GM04504 (cell line): ENCODE data around the gene NUDT4.
"Not testable (repeated sequence)": the region's sequence is repeated elsewhere in the genome, so short reads cannot be mapped to it uniquely, and the experiment has no call there.

Experiments used
- DNase-seq: peaks from one replicate; pipeline ENCODE4 v3.0.0-alpha.2; 2012; ENCODE audit warnings: low read depth

Gene NUDT4

DNA sequence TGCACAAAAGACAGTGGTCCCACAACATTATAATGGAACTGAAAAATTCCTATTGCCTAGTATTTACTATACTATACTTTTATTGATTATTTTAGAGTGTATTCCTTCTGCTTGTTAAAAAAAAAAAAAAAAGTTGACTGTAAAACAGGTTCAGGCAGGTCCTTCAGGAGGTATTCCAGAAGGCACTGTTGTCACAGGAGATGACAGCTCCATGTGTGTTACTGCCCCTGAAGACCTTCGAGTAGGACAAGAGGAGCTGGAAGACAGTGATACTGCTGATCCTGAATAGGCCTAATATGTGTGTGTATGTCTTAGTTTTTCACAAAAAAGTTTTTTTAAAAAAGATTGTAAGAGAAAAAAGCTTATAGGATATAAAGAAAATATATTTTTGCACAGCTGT is 51.7 kb downstream of the NUDT4 start:
- DNase-seq: no peak

GRCh38 chr12:93429852-93430251 is 52.1 kb downstream of the NUDT4 start:
- no peak for DNase-seq

DNA sequence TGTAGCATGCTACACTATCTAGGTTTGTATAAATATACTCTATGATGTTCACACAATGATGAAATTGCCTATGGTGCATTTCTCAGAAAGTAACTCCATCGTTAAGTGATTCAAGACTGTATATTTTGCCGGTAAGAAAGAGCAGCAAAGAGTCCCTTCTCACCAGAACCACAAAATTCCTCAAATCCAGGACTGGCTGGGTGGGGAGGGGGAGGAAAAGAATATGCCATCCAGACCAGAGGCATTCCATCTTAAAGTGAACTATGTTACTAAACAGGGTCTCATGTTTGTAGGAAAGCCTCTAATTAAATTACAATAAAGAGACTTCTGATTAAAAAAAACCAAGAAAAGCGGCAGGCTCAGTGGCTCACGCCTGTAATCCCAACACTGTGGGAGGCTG is 52.6 kb downstream of the NUDT4 start:
- no peak for DNase-seq

DNA sequence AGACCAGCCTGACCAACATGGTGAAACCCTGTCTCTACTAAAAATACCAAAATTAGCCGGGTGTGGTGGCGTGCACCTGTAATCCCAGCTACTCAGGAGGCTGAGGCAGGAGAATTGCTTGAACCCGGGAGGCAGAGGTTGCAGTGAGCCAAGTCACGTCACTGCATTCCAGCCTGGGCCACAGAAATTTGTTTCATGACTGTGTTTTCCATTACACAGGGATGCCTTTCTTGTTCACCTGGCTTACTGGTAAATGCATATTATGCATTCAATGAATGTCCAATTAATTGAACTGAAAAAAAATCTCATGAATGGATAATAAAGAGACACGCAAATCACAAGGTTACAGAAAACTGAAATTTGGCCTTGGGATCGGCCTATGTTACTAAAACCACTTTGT is 54.3 kb downstream of the NUDT4 start:
- DNase-seq: not testable (repeated sequence)

DNA sequence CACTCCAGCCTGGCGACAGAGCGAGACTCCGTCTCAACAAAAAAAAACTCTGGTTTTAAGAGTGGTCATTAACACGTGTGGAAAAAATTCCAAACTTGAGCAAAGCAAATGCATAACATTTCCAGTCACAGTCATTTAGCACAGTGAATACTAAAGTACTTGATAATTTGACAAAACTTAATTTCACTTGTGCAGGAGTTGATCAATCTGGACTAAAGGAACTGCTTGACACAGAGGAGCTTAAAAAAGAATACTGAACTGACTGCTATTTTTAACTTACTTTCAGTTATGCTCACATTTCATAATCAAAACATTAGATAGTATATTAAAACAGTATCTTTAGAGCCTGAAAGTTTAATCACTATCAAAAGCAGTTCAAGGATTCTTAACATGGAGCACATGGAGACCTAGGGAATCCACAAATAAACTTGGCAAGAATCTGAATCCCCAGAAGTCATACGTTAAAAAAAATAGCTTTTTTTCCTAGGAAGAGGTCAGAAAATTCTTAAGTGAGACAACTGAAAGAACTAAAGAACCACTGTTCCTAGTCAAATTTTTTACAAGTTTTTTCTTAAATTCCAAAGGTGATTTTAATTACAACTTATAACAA is 56.6 kb downstream of the NUDT4 start:
- no peak for DNase-seq

DNA sequence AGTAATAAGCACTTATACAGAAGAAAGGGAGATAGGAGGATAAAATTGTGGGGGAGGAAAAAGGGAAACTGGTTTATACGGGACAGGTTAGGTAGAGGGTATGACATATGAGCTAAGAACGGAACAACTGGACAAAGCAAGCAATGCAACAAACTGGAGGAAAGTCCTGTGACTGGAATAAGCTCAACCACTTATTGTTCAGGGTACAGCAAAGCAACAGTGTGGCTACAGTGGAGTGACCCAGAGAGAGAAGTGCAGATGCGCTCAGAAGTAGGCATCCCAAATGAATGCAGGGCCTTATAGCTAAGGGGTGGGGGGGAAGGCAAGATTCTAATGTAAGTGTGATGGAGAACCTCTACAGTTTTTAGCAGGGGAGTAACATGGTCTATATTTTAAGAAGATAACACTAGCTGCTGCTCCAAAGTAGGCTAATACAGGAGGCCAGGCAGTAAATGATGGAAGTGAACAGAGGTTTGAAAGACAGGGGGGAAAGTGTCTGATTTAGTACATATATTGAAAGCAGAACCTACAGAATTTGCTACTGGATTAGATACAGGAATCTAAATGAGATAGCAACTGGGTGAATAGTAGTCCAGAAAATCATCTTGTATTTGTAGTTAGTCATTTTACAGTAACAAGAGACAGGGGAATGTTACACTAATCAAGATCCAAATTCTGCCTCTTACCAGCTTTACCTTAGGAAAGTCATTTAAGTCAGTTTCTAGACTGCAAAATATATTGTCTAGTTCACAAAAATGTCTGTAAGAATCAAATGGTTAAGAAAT is 60.7 kb downstream of the NUDT4 start:
- no peak for DNase-seq

DNA sequence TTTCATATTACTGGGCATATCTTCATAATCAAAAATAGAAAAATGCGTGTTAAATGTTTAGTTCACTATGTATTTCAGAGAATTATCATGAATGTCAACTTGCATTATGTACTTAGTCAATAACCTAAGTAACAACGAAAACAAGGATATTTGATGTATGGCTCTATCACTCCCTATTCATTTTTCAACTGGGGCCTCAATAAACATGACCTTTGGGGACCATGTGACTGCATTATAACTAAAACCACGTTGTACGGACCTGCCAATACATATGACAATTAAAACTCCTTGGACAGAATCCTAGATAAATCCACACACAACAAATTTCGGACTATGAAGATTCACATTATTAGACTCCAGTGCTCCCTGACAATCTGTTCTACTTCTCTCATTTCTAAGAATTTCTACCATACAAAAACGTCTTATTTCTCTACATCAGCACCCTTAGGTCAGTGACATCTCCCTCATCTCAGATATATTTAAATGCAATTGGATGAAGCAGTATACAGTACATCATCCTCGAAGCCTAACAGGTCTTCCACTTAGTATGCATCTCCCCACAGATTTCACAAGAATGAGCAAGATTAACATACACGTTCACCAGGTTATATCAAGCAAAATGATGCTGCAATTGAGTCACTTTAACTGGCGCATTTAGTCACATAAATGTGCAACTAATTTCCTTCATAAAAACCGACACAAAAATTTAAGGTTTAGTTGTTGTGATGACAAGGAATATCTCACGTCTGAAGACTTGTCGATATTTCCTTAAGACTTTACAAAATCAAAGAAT is 62.5 kb downstream of the NUDT4 start:
- DNase-seq: no peak

DNA sequence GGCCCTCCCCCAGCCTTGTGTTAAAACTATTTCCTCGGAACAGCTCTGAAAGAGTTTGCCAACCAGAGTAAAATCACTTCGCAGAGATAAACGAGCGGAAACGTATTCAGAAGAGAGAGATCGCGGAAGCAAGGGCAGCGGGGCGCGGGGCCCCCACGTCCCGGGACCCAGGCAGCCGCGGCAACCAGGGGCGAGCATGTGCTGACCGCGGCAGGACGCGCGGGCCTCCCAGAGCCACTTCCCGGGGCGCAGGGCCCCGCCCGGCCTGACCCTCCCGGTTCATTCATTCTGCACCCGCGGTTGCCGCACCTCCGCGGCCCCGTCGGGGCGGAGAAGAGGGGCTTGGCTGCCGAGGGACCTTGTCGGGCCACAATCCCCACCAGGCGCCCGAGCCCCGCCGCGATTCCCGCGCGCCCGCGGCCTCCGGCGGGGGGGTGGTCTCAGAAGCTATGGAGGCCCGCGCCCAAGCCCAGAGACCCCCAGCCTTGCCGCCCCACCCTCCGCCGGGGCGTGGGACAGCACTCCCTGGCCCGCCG is 63.4 kb downstream of the NUDT4 start:
- no peak for DNase-seq

GRCh38 chr12:93441617-93442410 is 64.1 kb downstream of the NUDT4 start, which contains the start of gene UBE2N:
Gene UBE2N, minus strand, starts transcription at chr12:93441947. Its CDS starts 63 bp downstream, at chr12:93441884.
- DNase-seq: peak; percentile 91

DNA sequence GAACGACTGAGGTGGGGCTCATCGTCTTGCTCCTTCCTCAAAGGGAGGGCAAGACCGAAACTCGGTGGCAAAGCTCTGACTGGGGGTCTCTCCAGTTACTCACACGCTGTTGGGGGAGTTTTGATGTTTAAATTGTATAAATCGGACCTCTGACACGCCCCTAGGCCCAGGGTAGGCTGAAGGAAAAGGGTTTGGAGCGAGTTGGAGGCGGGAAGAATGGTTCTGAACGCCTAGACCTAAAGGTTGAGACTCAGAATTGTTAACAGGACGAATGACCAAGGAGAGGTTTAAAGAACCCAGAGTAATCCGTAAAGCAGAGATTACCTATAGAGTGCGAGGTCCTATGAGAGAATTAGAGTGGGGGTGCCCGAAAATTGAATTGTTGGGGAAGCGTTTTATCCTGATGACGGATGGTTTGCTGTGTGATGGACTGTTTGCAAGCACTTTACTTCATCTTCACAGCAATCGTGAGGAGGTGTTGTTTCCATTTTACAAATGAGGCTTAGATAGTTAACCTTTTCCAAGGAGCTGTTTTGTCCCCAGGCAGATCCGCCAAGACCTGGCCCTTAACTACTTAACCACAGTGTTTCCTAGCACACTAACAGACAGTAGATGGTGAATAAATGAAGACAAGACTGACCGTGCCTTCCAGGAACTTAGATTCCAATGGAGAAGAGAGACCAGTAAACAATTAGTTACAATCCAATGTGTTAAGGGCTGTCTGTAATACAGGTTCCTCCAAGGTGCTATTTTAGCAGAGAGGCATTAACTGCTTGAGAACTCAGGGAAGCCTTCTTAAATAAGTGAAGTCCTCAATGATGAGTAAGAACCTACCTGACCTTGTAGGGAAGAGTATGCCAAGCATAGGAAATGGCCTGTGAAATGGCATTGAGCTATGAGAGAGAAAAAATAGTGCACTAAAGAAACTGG is 65.0 kb downstream of the NUDT4 start:
- no peak for DNase-seq

DNA sequence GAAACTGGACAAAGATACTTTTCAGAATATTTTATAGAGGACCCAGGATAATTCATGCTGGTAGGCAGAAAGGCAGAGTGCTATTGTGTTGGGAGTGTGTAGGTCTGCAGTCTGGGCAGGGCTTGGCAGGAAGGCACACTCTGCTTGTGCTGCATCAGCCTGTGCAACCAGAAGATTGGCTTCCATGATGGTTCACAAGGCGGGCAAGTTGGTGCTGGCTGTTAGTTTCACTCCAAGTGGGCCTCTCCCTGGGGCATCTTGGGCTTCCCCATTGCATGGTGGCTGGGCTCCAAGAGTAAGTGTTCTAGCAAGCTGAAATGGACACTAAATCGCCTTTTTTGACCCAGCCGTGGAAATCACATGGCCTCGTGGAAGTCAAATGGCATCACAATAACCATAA is 65.9 kb downstream of the NUDT4 start:
- no peak for DNase-seq

DNA sequence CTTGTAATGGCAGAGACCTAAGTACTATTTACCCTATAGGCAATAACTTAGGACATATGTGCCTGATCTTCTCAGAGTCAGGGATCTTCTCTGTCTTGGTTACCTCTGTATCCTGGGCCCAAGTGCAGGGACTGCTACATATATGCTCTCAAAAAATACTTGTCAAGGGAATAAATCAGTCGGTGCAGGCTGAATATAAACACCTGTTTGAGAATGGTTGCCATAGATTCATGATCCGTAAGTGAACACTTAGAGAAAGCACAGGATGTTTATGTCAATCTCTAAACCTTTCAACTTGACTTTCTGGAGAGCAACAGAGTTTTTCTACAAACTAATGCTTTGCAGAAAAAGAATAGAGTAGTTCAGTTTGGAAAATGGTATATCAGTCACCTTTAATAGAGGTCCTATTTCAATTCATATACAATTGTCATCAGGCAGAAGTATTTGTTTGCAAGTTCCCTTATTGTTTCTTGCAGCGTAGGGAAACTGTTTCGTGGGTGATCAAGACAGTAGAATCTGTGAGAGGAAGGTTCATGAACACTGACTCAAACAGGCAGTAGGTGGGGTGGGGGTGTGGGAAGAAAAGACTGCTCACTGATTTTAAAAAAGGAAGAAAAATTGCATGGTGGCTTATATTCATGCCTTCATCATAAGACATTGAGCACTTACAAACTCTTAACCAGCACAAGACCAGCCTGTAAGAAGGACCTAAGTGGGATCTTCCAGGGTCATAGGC is 70.0 kb downstream of the NUDT4 start:
- no peak for DNase-seq

- DNase-seq: no peak
Observed at GRCh38 chr12:93448796-93449195, 71.1 kb downstream of the NUDT4 start.

DNA sequence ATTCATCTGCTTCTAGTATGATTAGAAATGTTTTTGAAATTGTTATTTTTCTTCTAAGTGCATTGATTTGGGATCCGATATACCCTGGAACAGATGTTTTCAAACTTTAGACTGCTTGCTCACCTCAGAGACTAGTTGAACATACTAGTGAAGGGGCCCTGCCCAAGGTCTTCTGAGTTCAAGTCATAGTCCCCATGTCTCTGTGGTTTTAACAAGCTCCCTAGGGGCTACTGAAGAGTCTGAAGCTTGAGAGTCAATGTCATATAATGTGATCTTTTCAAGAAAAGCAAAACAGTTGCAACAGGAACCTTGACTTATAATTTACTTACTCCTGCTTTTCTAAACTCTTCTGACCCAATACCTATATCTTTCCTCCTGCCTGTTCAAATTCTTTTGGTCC is 71.6 kb downstream of the NUDT4 start:
- no peak for DNase-seq

DNA sequence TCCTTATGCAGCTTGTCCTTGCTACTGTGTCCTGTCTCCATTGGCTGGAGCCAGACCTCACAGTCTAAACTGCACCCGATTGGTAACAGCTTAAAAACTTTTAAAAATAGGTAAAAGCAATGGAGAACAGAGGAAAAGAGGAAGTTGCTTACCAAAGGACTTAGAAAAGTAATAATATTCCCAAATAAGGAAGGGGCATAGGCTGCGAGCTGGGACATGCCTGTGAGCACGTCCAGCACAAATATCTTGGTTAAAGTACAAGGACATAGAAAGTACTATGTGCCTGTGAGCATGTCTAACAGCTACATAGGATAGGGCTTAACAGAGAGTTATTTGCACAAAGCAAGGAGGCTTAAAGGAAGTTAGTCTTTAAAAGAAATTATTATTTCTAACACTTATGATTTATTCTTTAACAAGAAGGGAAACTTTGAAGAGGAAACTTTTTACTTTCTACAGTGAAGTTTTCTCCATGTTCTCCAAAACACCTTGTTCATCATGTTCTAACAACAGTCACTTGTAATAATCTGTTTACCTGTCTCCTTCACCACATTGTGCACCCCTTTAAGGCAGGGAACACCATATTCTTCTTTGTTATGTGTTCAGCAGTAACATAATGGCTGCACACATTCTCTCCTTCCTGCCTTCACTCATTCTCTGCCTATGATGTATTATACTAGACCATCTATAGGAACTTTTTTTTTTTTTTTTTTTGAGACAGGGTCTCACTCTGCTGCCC is 73.9 kb downstream of the NUDT4 start:
- DNase-seq: no peak

- DNase-seq: no peak
Observed at GRCh38 chr12:93453633-93454032, 75.9 kb downstream of the NUDT4 start.

DNA sequence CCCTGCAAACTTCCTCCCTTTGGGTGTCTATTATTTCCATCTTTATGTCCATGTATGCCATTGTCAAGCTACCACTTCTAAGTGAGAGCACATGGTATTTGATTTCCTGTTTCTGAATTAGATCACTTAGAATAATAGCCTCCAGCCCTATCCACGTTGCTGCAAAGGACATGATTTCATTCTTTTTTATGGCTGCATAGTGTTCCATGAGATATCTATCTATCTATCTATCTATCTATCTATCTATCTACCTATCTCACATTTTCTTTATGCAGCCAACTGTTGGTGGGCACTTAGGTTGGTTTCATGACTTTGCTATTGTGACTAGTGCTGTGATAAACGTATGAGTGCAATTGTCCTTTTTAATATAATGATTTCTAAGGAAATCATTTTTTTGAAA is 78.4 kb downstream of the NUDT4 start:
- no peak for DNase-seq
